GM18519 (cell line): ENCODE measurements around the gene MAJIN.

Experiments used
- ATAC-seq: cut with Tn5 transposase; IDR thresholded peaks from one replicate; pipeline ENCODE4 v1.9.1; 2021; ENCODE audit warnings: mild to moderate bottlenecking, moderate library complexity; ENCODE audit not compliant: unreplicated experiment, low FRiP score

The MAJIN gene

GRCh38 chr11:64933935-64934681 lies 37.8 kb downstream of the MAJIN start:
- no peak for ATAC-seq

GRCh38 chr11:64933213-64933934 lies 38.5 kb downstream of the MAJIN start:
- no peak for ATAC-seq

DNA sequence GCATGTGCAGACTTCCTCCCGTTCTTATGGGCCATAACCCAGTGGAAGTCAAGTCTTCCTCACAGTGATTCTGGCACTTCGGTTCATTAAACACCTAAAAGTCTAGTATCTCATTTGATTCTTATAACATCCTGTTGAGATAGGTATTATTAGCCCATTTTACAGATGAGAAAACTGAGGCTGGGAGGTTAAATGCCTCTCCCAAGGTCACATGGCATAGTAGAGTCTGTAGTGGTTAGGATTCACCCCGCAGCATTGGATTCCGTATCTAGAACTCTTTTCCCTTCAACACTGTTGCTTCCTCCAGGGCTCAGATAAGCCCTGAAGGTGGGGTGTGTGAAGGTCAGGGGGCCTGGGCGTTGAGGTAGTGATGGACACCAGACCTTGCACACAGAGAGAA lies 39.6 kb downstream of the MAJIN start:
- ATAC-seq = no peak

DNA sequence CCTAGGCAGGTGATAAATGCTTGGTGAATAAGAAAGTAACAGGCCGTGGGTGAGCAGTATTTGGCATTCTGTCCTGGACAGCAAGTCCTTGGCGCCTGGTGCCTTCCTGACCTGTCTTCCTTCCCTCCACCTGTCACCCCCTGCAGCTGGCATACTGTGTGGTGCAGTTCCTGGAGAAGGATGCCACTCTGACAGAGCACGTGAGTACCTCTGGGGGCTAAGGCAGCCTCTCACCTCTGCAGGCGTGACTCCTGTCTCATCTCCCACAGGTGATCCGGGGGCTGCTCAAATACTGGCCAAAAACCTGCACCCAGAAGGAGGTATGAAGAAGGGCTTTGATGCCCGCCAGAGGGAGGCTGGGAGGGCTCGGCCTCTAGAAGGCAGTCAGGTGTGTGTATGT lies 40.6 kb downstream of the MAJIN start:
- no peak for ATAC-seq

GRCh38 chr11:64930340-64930739 lies 41.6 kb downstream of the MAJIN start:
- no peak for ATAC-seq

DNA sequence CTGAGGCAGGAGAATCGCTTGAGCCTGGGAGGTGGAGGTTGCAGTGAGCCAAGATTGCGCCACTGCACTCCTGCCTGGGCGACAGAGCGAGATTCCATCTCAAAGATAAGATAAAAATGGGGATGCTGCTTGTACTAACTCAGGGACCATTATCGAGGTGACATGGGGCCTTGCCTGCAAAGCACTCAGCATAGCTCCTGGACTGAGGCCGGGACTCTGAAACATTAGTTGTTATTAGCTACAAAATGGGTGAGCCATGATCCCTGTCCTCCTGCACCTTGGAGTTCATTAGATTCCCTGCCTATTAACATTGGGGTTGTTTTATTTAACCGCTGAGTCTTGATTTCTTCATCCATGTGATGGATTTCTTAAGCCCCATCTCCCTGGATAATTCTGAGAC lies 42.3 kb downstream of the MAJIN start:
- ATAC-seq = no peak

- no peak for ATAC-seq
Observed at GRCh38 chr11:64928957-64929356, 43.0 kb downstream of the MAJIN start.

GRCh38 chr11:64926689-64927088 lies 45.2 kb downstream of the MAJIN start:
- no peak for ATAC-seq

GRCh38 chr11:64925536-64926436 lies 46.1 kb downstream of the MAJIN start:
- no peak for ATAC-seq

GRCh38 chr11:64924910-64925284 lies 47.0 kb downstream of the MAJIN start:
- no peak for ATAC-seq

DNA sequence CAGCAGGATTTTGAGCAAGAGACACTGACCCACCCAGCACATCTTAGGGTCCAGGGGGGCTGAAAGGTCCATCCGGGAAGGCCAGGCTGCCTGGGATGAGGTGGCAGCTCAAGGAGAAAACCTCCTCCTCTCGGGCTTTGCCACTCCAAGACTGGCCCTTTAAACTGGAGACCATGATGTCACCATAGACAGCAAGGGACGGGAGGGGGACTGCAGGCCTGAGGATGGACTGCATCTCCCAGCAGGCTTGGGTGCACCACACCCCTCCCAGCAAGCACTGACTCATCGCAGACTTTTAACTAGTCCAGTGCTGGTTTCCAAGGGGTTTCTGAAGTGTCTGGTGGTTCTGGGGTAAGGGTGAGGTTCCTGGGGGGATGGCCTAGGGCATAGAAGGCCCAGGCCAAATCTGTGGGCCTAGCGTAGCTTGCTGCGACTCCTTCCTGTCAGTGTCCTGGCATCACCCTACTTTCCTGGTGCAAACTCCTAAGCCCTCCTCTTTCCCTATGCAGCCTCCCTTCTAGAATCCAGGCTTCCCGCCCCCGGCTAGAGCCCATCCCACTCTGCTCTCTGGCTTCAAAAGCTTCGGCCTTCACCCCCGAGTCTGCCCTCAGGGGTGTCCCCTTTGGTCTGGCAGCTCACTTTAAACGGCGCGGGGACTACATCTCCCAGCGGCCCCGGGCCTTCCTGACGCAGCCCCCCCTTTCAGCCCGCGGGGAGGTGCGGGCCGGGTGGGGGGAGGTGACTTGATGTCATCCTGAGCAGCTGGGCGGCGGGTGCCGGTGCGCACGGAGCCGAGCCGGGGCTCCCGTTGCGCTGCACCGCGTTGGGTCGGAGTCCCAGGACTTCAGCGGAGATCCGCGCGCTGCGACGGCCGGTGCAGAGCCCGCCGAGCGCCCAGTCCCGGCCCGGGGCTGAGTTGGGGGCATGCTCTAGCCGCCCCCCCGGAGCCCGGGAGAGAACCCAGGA lies 47.7 kb downstream of the MAJIN start, which contains the start of gene PPP2R5B:
TSS of gene PPP2R5B (plus strand) at position 746 of the 966 bp plus-strand sequence. CDS start 1,046 bp downstream, outside the sequence.
- ATAC-seq = peak; percentile 41

DNA sequence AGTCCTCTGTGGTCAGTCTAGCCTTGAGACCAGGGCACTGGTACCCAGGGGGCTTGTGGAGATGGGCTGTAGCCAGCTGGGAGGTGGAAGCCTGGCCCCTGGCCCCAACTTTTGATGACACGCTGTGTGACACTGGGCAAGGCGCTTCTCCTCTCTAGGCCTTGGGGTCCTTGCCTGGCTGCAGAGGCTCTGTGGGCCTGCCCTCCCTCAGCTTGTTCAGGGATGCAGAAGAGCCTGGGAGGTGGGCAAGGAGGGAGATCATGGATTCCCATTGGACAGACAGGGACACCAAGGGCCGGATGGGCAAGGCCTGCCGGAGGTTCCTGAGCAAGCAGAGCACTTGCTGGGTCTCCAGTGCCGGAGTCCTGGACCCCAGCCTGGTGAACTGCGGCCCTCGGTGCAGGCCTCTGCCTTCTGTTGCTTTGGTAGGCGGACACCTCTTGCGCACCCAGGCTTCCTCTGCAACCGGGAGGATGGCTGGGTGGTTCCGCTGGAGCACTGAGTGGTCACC lies 48.7 kb downstream of the MAJIN start:
- no peak for ATAC-seq

GRCh38 chr11:64921384-64921783 lies 50.5 kb downstream of the MAJIN start:
- ATAC-seq = no peak

DNA sequence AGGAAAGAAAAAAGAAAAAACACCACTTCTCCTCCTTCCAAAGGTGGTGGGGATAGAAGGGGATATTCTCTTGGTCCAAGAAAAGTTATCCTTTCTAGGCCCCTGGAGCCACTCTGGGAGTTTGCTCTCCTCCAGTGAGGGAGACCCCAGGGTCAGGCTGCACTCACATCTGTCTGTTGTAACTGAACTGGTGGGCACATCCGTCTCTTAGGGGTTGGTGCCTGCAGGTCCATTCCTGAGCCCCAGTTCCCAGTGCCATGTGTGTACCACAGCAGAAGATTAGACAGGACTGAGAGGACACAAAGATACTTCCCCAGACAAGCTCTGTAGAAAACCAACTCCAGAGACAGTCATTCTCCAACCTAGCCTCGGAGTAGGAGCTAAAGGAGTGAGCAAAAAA lies 51.8 kb downstream of the MAJIN start:
- ATAC-seq = no peak

DNA sequence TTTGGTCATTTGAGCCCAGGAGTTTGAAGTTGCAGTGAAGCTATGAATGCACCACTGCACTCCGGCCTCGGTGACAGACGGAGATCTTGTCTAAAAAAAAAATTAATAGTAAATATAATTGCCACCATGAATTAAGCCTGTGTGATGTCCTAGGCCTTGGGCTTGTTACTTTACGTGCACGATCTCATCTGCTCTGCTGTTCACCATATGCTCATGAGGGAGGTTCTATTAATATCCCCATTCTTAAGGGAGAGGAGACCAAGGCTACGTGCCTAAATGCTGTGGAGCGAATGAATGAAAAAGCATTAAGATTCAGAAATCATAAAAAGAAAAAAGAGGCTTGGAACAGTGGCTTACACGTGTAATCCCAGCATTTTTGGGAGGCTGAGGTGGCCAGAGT lies 52.3 kb downstream of the MAJIN start:
- ATAC-seq = no peak

DNA sequence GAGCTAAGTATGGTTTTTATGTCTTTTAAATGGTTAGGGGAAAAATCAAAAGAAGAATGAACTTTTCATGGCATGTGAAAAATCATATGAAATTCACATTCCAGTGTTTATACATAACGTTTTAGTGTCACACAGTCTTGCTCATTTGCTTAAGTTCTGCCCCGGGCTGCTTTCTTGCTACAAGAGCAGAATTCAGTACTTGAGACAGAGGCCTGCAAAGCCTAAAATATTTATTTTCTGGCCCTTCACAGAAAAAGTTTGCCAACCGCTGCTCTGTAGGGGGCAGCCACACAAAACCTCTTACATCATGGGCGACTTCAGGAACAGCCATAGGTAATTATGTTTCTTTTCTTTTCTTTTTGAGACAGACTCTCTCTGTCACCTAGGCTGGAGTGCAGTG lies 53.9 kb downstream of the MAJIN start:
- no peak for ATAC-seq

DNA sequence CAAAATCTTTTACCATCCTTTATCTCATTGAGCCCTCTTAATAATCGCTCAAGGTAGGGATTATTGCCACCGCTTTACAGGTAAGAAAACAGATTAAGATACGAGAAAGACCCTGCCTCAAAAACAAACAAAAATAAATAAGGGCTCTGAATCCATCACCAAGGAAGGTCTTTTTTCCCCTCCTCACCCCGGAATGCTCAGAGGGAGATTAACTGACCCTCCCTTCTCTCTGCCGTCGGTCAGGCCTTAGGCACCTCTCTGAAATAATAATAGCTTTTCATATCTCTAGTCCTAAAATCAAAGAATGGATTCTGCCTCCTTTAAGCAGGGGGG lies 54.3 kb downstream of the MAJIN start:
- ATAC-seq = no peak

DNA sequence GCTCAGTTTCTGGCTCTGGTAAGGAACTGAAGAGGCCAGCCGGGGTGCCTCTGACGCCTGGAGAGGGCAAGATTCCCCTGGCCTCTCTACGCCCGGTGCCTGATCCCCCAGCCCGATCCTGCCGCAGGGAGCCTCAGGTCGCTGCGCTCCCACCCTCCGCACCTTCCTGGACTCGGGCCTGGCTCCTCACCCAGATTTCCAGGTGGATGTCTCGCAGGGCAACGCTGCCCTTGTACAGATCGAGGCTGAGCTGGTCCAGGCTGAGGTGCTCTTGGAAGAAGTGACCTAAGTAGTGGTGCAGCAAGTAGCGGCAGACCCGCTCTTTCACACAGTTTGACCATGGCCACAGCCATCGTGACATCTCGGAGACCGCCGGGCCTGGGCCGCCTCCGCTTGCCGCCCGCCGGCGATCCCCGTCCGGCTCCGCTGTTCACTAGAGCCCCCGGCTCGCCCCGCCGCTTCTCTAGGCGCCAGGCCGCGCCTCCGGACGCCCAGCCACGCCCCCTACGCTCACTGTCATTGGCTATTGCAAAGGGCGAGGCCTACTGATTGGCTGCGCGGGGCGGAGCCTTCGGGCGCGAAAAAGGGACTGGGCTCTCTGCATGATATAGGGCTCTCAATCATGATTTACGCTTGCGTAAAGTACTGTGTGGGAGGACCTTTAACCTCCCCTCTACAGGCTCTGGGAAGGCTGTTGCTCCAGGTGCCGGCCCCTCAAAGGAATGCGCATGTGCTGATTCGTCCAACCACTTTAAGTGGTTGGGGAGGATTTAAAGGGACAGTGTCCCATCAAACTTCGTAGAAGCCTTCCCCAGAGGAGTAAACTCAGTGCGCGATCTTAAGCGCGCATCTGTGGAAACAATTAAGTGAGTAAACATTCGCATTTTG lies 54.9 kb downstream of the MAJIN start, which contains the start of gene ATG2A:
TSS of gene ATG2A (minus strand) at position 435 of the 888 bp plus-strand sequence. CDS start at position 361, 74 bp downstream.
- ATAC-seq = peak; percentile 82
